HCT116 (cell line): ENCODE results near the gene DBP. TPM values are rescaled to one million over a fixed set of nuclear protein-coding genes. Genes with fewer than 3 reads are reported as not detected.

Experiments
- ATAC-seq: fragments of 200-7000 bp; cut with Tn5 transposase; 2 replicates; pipeline ENCODE4 v1.9.1; 2020; ENCODE audit warnings: mild to moderate bottlenecking, moderate library complexity
- BruUV-seq: library from RNA; stranded (reverse); fragments of 400-500 nt; replicated peaks from 2 replicates; lab custom pipeline; 2021; lab: Mats Ljungman, UMichigan
- CTCF ChIA-PET: fragments of 300-600 bp; sonication (Branson Sonifier 250); formaldehyde crosslinking; loops from one replicate; lab custom pipeline; 2021; ENCODE audit warnings: antibody characterized with exemption; lab: Charles Lee
- POLR2A ChIA-PET: fragments of 300-600, 350-600 bp; sonication (Branson Sonifier 250); formaldehyde crosslinking; loops from one replicate; lab custom pipeline; 2021; ENCODE audit warnings: antibody characterized with exemption; lab: Charles Lee
- RAD21 ChIA-PET, 2 experiments: fragments of 300-600 bp; sonication (Branson Sonifier 250); formaldehyde crosslinking; loops; one replicate each; lab custom pipeline; 2023; ENCODE audit warnings: low total read pairs in 2 of 2; ENCODE audit not compliant: uncharacterized antibody in 2 of 2, unreplicated experiment in 2 of 2, low non-redundant PET in 1 of 2; lab: Charles Lee
- DNase-seq: peaks from one replicate; pipeline ENCODE4 v3.0.0-alpha.2; 2010; ENCODE audit warnings: low read depth, low spot score
- H2AFZ ChIP-seq: fragments of 200-600 bp; shearing (Covaris generic), sonication (generic); 2 replicates; pipeline ENCODE4 v1.6.1; 2017; ENCODE audit warnings: low read depth, mixed run types, mixed read lengths, antibody characterized with exemption, low read length; ENCODE audit not compliant: poor library complexity, severe bottlenecking
- H3K27ac ChIP-seq: 2 replicates; pipeline ENCODE4 v1.5.1; 2012; ENCODE audit warnings: low read depth, low read length
- H3K27me3 ChIP-seq: fragments of 200-600 bp; sonication (generic); 2 replicates; pipeline ENCODE4 v1.6.1; 2016; ENCODE audit warnings: mixed run types, low read length, mixed read lengths; ENCODE audit not compliant: insufficient read depth
- H3K36me3 ChIP-seq, 2 experiments: fragments of 200-500 bp in 1 of 2; fragments of 200-600 bp in 1 of 2; sonication (Bioruptor generic) in 1 of 2; sonication (generic) in 1 of 2; 2 replicates each; pipeline versions ENCODE4 v1.5.1 to v1.6.1; 2014 to 2016; ENCODE audit warnings: low read length in 2 of 2, inconsistent platforms in 1 of 2, mixed read lengths in 1 of 2, mixed run types in 1 of 2; ENCODE audit not compliant: insufficient read depth in 2 of 2, control insufficient read depth in 1 of 2
- H3K4me1 ChIP-seq, 2 experiments: fragments of 200-600 bp in 1 of 2; sonication (generic) in 1 of 2; 2 replicates each; pipeline versions ENCODE4 v1.5.1 to v1.6.1; 2012 to 2017; ENCODE audit warnings: low read length in 2 of 2, inconsistent platforms in 1 of 2, mild to moderate bottlenecking in 1 of 2, mixed read lengths in 1 of 2, mixed run types in 1 of 2, moderate library complexity in 1 of 2; ENCODE audit not compliant: insufficient read depth in 2 of 2, control insufficient read depth in 1 of 2
- H3K4me2 ChIP-seq: fragments of 200-600 bp; sonication (generic); 2 replicates; pipeline ENCODE4 v1.6.1; 2017; ENCODE audit warnings: mixed run types, low read length, mixed read lengths
- H3K4me3 ChIP-seq, 2 experiments: fragments of 200-600 bp in 1 of 2; sonication (generic) in 1 of 2; replicated peaks in 1 of 2; 2 replicates each; pipeline ENCODE4 v1.5.1; 2011 to 2016; ENCODE audit warnings: low read length in 2 of 2, control low read depth in 1 of 2, low read depth in 1 of 2, mild to moderate bottlenecking in 1 of 2, mixed read lengths in 1 of 2, mixed run types in 1 of 2
- H3K79me2 ChIP-seq: fragments of 200-600 bp; sonication (generic); 2 replicates; pipeline ENCODE4 v1.6.1; 2017; ENCODE audit warnings: mild to moderate bottlenecking, mixed run types, low read length, moderate library complexity, mixed read lengths; ENCODE audit not compliant: insufficient read depth
- H3K9ac ChIP-seq: fragments of 200-600 bp; sonication (generic); 2 replicates; pipeline ENCODE4 v1.6.1; 2016; ENCODE audit warnings: low read length, mixed read lengths
- H3K9me2 ChIP-seq: fragments of 200-600 bp; sonication (generic), shearing (Covaris generic); 2 replicates; pipeline ENCODE4 v1.6.1; 2017; ENCODE audit warnings: mixed run types, mild to moderate bottlenecking, moderate library complexity; ENCODE audit not compliant: insufficient read depth
- H3K9me3 ChIP-seq, 2 experiments: fragments of 200-500 bp in 1 of 2; fragments of 200-600 bp in 1 of 2; sonication (Bioruptor generic) in 1 of 2; sonication (generic) in 1 of 2; 2 replicates each; pipeline ENCODE4 v1.6.1; 2014 to 2017; ENCODE audit warnings: low read length in 2 of 2, mixed read lengths in 2 of 2, inconsistent platforms in 1 of 2, low read depth in 1 of 2, mild to moderate bottlenecking in 1 of 2, mixed run types in 1 of 2, moderate library complexity in 1 of 2; ENCODE audit not compliant: control insufficient read depth in 1 of 2, insufficient read depth in 1 of 2
- H4K20me1 ChIP-seq: fragments of 200-600 bp; sonication (generic), shearing (Covaris generic); 2 replicates; pipeline ENCODE4 v1.6.1; 2017; ENCODE audit warnings: mixed run types, mild to moderate bottlenecking, moderate library complexity; ENCODE audit not compliant: insufficient read depth
- CBX3 ChIP-seq: IDR thresholded peaks from 2 replicates; pipeline ENCODE4 v1.6.1; 2012; ENCODE audit warnings: low read depth
- CEBPB ChIP-seq: IDR thresholded peaks from 2 replicates; pipeline ENCODE4 v1.6.1; 2012; ENCODE audit warnings: low read depth
- ELF1 ChIP-seq: IDR thresholded peaks from 2 replicates; pipeline ENCODE4 v1.6.1; 2012; ENCODE audit warnings: low read depth, borderline replicate concordance
- EZH2phosphoT487 ChIP-seq: fragments of 200-600 bp; IDR thresholded peaks from 2 replicates; pipeline ENCODE4 v1.6.1; 2018; ENCODE audit warnings: antibody characterized with exemption, borderline replicate concordance
- FOSL1 ChIP-seq: IDR thresholded peaks from 2 replicates; pipeline ENCODE4 v1.6.1; 2012; ENCODE audit warnings: low read depth
- JUND ChIP-seq: IDR thresholded peaks from 2 replicates; pipeline ENCODE4 v1.6.1; 2012
- POLR2A ChIP-seq: IDR thresholded peaks from 2 replicates; pipeline ENCODE4 v1.7.0; 2011; ENCODE audit warnings: borderline replicate concordance; ENCODE audit not compliant: insufficient read depth, insufficient read length; ENCODE audit errors: extremely low read depth
- POLR2AphosphoS5 ChIP-seq: IDR thresholded peaks from 2 replicates; pipeline ENCODE4 v1.6.1; 2011; ENCODE audit warnings: mild to moderate bottlenecking, low read depth, low read length, moderate library complexity
- SRF ChIP-seq: IDR thresholded peaks from 2 replicates; pipeline ENCODE4 v1.6.1; 2012; ENCODE audit warnings: low read depth
- TCF7L2 ChIP-seq: IDR thresholded peaks from 2 replicates; pipeline ENCODE4 v1.7.0; 2011; ENCODE audit warnings: borderline replicate concordance, inconsistent platforms; ENCODE audit not compliant: insufficient read depth, insufficient read length; ENCODE audit errors: extremely low read depth
- ZFX ChIP-seq: fragments of 450-650 bp; IDR thresholded peaks from 2 replicates; pipeline ENCODE4 v1.6.1; 2017
- ZNF274 ChIP-seq: fragments of 200-500 bp; sonication (Bioruptor generic); IDR thresholded peaks from 2 replicates; pipeline ENCODE4 v1.6.1; 2014; ENCODE audit warnings: mild to moderate bottlenecking, low read depth, low read length, inconsistent platforms
- intact Hi-C: fragments of 100-400 bp; cut with micrococcal nuclease; formaldehyde crosslinking; loops from 2 replicates; pipeline ENCODE4 v1.10.0; 2022
- total RNA-seq: library from RNA; stranded (reverse); gene quantifications from one replicate; pipeline ENCODE4 v1.2.1, GENCODE V29; 2021; ENCODE audit not compliant: unreplicated experiment
- TF ChIP-seq, protein P1 (sequence below): IDR thresholded peaks from 2 replicates; pipeline ENCODE4 v1.6.1; 2012
- TF ChIP-seq, protein P2 (sequence below): IDR thresholded peaks from 2 replicates; pipeline ENCODE4 v1.6.1; 2011; ENCODE audit warnings: mild to moderate bottlenecking, low read length, moderate library complexity; ENCODE audit not compliant: insufficient replicate concordance; ENCODE audit errors: extremely low read depth

DBP gene
- total RNA-seq, 1 experiment from 2014 or later, result 45.9 TPM

DNA sequence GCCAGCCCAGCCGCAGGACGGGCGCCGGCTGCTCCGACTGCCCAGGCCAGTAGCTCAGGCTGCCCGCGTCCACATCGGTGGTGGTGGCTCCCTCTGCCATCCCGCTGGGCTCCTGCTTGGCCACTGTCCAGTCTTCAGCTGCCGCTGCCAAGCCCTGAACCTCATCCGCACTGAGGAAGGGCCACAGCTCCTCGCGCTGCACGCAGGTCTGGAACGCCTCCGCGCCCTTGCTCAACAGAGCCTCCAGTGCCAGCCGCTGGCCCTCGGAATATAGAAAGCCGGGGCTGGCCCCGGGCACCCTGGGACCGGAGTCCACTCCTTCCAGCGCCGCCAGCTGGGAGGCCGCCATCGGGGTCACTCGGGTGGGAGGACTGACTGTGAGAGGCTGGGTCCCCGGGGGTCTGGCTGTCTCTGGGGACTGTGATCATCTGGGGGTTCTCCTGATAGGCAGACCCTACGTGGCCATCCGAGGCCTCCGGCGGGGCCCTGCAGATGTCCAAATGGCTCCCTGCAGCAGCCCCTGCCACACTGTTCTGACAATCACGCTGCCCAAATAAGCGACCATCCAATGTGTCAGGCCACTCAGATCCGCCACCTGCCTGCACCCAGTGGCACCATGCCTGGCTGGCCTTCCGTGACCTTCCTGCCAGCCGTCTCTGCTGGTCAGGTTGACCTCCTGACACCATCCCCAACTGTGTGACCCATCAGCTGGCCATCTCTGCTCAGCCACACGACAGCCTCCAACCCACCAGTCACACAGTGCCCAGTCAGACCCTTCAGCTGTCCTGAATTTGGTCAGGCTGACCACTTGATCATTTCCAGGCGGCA is 23.9 kb downstream of the DBP start:
- no peak overlapping the region for H3K4me3 ChIP-seq
- POLR2A ChIA-PET, result interaction anchor here (1.0 to 1.1 kb wide), 2 partner anchors 24 to 126 kb away, joined by 3 read pairs; no protein-coding TSS in a partner anchor
- ATAC-seq (no peak), DNase-seq (no peak)
- no peaks in the 10 kb centered on the region for H3K27me3 ChIP-seq
- no peak for TF ChIP-seq ELF1
- no peak for TF ChIP-seq CEBPB
- TF ChIP-seq EZH2phosphoT487, result no peak
- no peak for TF ChIP-seq SRF
- no peak for TF ChIP-seq ZNF274
- TF ChIP-seq JUND, result no peak
- no peak for TF ChIP-seq ZFX
- TF ChIP-seq TCF7L2, result no peak
- no peak for TF ChIP-seq POLR2A
- no peak for TF ChIP-seq FOSL1
- TF ChIP-seq, protein P1, sequence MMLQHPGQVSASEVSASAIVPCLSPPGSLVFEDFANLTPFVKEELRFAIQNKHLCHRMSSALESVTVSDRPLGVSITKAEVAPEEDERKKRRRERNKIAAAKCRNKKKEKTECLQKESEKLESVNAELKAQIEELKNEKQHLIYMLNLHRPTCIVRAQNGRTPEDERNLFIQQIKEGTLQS, result no peak
- TF ChIP-seq, protein P2, sequence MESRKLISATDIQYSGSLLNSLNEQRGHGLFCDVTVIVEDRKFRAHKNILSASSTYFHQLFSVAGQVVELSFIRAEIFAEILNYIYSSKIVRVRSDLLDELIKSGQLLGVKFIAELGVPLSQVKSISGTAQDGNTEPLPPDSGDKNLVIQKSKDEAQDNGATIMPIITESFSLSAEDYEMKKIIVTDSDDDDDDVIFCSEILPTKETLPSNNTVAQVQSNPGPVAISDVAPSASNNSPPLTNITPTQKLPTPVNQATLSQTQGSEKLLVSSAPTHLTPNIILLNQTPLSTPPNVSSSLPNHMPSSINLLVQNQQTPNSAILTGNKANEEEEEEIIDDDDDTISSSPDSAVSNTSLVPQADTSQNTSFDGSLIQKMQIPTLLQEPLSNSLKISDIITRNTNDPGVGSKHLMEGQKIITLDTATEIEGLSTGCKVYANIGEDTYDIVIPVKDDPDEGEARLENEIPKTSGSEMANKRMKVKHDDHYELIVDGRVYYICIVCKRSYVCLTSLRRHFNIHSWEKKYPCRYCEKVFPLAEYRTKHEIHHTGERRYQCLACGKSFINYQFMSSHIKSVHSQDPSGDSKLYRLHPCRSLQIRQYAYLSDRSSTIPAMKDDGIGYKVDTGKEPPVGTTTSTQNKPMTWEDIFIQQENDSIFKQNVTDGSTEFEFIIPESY, result no peak
- TF ChIP-seq POLR2AphosphoS5, result no peak; the same call in 1 of the 2 replicates
- no peak for TF ChIP-seq CBX3
- peaks cover 30% of the 10 kb centered on the region; the same call in 1 of the 2 replicates for H4K20me1 ChIP-seq
- no peaks in the 10 kb centered on the region for H3K9me2 ChIP-seq
- H3K9ac ChIP-seq, result no peak overlapping the region
- H3K4me1 ChIP-seq, result peaks cover 34 to 57% of the 10 kb centered on the region in 2 experiments
- CTCF ChIA-PET, result interaction anchor here (1.2 kb wide), 1 partner anchor 107 kb away, joined by 3 read pairs; no protein-coding TSS in a partner anchor
- no TSS peak for BruUV-seq
- H3K36me3 ChIP-seq, result peaks cover 19 to 32% of the 10 kb centered on the region in 2 experiments
- no peaks in the 10 kb centered on the region for H3K9me3 ChIP-seq
- H3K4me2 ChIP-seq, result no peak overlapping the region
- no peak overlapping the region for H2AFZ ChIP-seq
- intact Hi-C loops, result no loop called here
- H3K27ac ChIP-seq, result peak overlapping the region; percentile 86; the same call in 1 of the 2 replicates
- RAD21 ChIA-PET, result no interaction called here
- peaks cover 27% of the 10 kb centered on the region for H3K79me2 ChIP-seq
